Endothelial cell of umbilical vein (primary cell): ENCODE data around the gene CCDC7. TPM values are rescaled to one million over a fixed set of nuclear protein-coding genes. Genes with fewer than 3 reads are reported as not detected.

Experiments used
- BruUV-seq: library from RNA; stranded (reverse); fragments of 400-500 nt; replicated peaks from 2 replicates; lab custom pipeline; 2021; lab: Mats Ljungman, UMichigan
- CTCF ChIA-PET: fragments of 300-600, 350-600 bp; sonication (Branson Sonifier 250); formaldehyde crosslinking; loops from one replicate; lab custom pipeline; 2021; ENCODE audit warnings: antibody characterized with exemption, inconsistent platforms; lab: Charles Lee
- POLR2A ChIA-PET: fragments of 300-600, 350-600 bp; sonication (Branson Sonifier 250); formaldehyde crosslinking; loops from one replicate; lab custom pipeline; 2021; ENCODE audit warnings: antibody characterized with exemption, inconsistent platforms; lab: Charles Lee
- DNase-seq: peaks from one replicate; pipeline ENCODE4 v3.0.0-alpha.2; 2011; ENCODE audit warnings: low read depth, low spot score
- FAIRE-seq: peaks from 2 replicates; lab custom pipeline; 2011; peaks lifted over from hg19 to GRCh38; lab: Jason Lieb, UNC
- H2AFZ ChIP-seq: 2 replicates; pipeline ENCODE4 v1.6.0; 2012; ENCODE audit warnings: low read depth, low read length, control low read depth, inconsistent platforms
- H3K27ac ChIP-seq: 2 replicates; pipeline ENCODE4 v1.5.1; 2011; ENCODE audit warnings: low read depth, mild to moderate bottlenecking, control low read depth, low read length, moderate library complexity; ENCODE audit not compliant: insufficient read depth
- H3K27me3 ChIP-seq, 2 experiments: 2 replicates each; pipeline versions ENCODE4 v1.6.0 to v1.6.1; 2011; ENCODE audit warnings: low read length in 2 of 2, mixed read lengths in 1 of 2; ENCODE audit not compliant: control insufficient read depth in 2 of 2, insufficient read depth in 2 of 2
- H3K36me3 ChIP-seq, 2 experiments: 2 replicates in 1 of 2; 3 replicates in 1 of 2; pipeline ENCODE4 v1.5.1; 2011; ENCODE audit warnings: low read length in 2 of 2, mild to moderate bottlenecking in 1 of 2, moderate library complexity in 1 of 2; ENCODE audit not compliant: control insufficient read depth in 2 of 2, insufficient read depth in 2 of 2; ENCODE audit errors: extremely low read depth in 1 of 2
- H3K4me1 ChIP-seq: 3 replicates; pipeline ENCODE4 v1.5.1; 2011; ENCODE audit warnings: mild to moderate bottlenecking, low read length; ENCODE audit not compliant: control insufficient read depth, insufficient read depth; ENCODE audit errors: extremely low read depth
- H3K4me2 ChIP-seq: 2 replicates; pipeline ENCODE4 v1.6.1; 2011; ENCODE audit warnings: low read length, control low read depth, mixed read lengths; ENCODE audit not compliant: insufficient read depth
- H3K4me3 ChIP-seq, 3 experiments: fragments of 200-600 bp in 1 of 3; sonication (generic), shearing (Covaris generic) in 1 of 3; replicated peaks in 1 of 3; 2 replicates each; pipeline ENCODE4 v1.5.1; 2011 to 2016; ENCODE audit warnings: control low read depth in 3 of 3, low read length in 3 of 3, mild to moderate bottlenecking in 2 of 3, inconsistent platforms in 1 of 3, low read depth in 1 of 3, moderate library complexity in 1 of 3; ENCODE audit not compliant: insufficient read depth in 1 of 3
- H3K79me2 ChIP-seq: 2 replicates; pipeline ENCODE4 v1.6.0; 2012; ENCODE audit warnings: low read length, inconsistent platforms; ENCODE audit not compliant: control insufficient read depth, insufficient read depth
- H3K9ac ChIP-seq: replicated peaks from 2 replicates; pipeline ENCODE3; 2011; ENCODE audit warnings: low read length, control low read depth; ENCODE audit not compliant: insufficient read depth; ENCODE audit errors: extremely low read depth
- H3K9me1 ChIP-seq: replicated peaks from 3 replicates; pipeline ENCODE4 v1.6.0; 2011; ENCODE audit warnings: mild to moderate bottlenecking, low read length; ENCODE audit not compliant: control insufficient read depth, insufficient read depth; ENCODE audit errors: extremely low read depth
- H3K9me3 ChIP-seq: replicated peaks from 2 replicates; pipeline ENCODE4 v1.5.1; 2012; ENCODE audit warnings: low read length, inconsistent platforms; ENCODE audit not compliant: control insufficient read depth, insufficient read depth
- H4K20me1 ChIP-seq: replicated peaks from 2 replicates; pipeline ENCODE3; 2011; ENCODE audit warnings: mild to moderate bottlenecking, low read length; ENCODE audit not compliant: control insufficient read depth, insufficient read depth; ENCODE audit errors: extremely low read depth
- EZH2 ChIP-seq: IDR thresholded peaks from 2 replicates; pipeline ENCODE4 v1.6.1; 2012; ENCODE audit warnings: borderline replicate concordance, low read depth, mild to moderate bottlenecking, moderate library complexity, low read length, inconsistent platforms; ENCODE audit not compliant: severe bottlenecking
- FOS ChIP-seq: IDR thresholded peaks from 2 replicates; pipeline ENCODE4 v1.6.1; 2011; ENCODE audit warnings: mild to moderate bottlenecking, low read length, moderate library complexity, borderline replicate concordance; ENCODE audit not compliant: insufficient read depth
- GATA2 ChIP-seq: IDR thresholded peaks from 2 replicates; pipeline ENCODE4 v1.7.0; 2011; ENCODE audit warnings: low read depth, mild to moderate bottlenecking, moderate library complexity, mixed read lengths, low read length; ENCODE audit not compliant: insufficient read length, insufficient read depth
- JUN ChIP-seq: IDR thresholded peaks from 2 replicates; pipeline ENCODE4 v1.6.1; 2011; ENCODE audit warnings: borderline replicate concordance, low read depth; ENCODE audit not compliant: insufficient read length, insufficient read depth
- MYC ChIP-seq: IDR thresholded peaks from one replicate; pipeline ENCODE4 v1.6.1; 2011; ENCODE audit warnings: mild to moderate bottlenecking, low read depth, low read length
- POLR2A ChIP-seq: IDR thresholded peaks from 2 replicates; pipeline ENCODE4 v1.6.1; 2012; ENCODE audit warnings: low read depth, mild to moderate bottlenecking, control low read depth, low read length
- POLR2AphosphoS5 ChIP-seq: IDR thresholded peaks from 2 replicates; pipeline ENCODE4 v1.6.1; 2012; ENCODE audit warnings: low read depth, mild to moderate bottlenecking, control low read depth, low read length, moderate library complexity; ENCODE audit not compliant: insufficient read depth
- dilution Hi-C: fragments of 300-500 bp; cut with MboI; formaldehyde crosslinking; loops from one replicate; pipeline ENCODE4 v1.15.0; 2019; ENCODE audit warnings: low sequenced_read_pairs; ENCODE audit not compliant: extremely low pct_ligation_motif_present
- intact Hi-C: fragments of 100-400 bp; cut with micrococcal nuclease; formaldehyde crosslinking; loops from one replicate; pipeline ENCODE4 v1.10.0; 2022
- polyA plus RNA-seq, 4 experiments: library from polyadenylated mRNA; depleted of rRNA in 3 of 4; stranded (reverse) in 3 of 4; unstranded in 1 of 4; fragments of >200 nt; gene quantifications; 2 replicates each; pipeline versions ENCODE4 v1.2.1 to v1.2.3, GENCODE V29; 2011 to 2012; ENCODE audit warnings: missing spikeins in 1 of 4
- total RNA-seq: library from RNA; stranded (reverse); gene quantifications from 2 replicates; pipeline ENCODE4 v1.2.3, GENCODE V29; 2021
- TF ChIP-seq, protein P1 (sequence below): IDR thresholded peaks from 2 replicates; pipeline ENCODE4 v1.6.1; 2011; ENCODE audit not compliant: insufficient read depth, insufficient read length
- TF ChIP-seq, protein P2 (sequence below), 2 donors: IDR thresholded peaks; 1 replicate in 1 of 2; 2 replicates in 1 of 2; pipeline ENCODE4 v1.5.1; 2011; ENCODE audit warnings: low read length in 2 of 2, mild to moderate bottlenecking in 2 of 2, moderate library complexity in 2 of 2, control low read depth in 1 of 2, inconsistent platforms in 1 of 2, low read depth in 1 of 2; ENCODE audit not compliant: insufficient read depth in 1 of 2; ENCODE audit errors: extremely low read depth in 1 of 2

Gene CCDC7
- total and polyA plus RNA-seq, 2 donors (not counting 3 experiments of a cell fraction or from before 2014, with no cell fraction given): 0.35 to 8.2 TPM

DNA sequence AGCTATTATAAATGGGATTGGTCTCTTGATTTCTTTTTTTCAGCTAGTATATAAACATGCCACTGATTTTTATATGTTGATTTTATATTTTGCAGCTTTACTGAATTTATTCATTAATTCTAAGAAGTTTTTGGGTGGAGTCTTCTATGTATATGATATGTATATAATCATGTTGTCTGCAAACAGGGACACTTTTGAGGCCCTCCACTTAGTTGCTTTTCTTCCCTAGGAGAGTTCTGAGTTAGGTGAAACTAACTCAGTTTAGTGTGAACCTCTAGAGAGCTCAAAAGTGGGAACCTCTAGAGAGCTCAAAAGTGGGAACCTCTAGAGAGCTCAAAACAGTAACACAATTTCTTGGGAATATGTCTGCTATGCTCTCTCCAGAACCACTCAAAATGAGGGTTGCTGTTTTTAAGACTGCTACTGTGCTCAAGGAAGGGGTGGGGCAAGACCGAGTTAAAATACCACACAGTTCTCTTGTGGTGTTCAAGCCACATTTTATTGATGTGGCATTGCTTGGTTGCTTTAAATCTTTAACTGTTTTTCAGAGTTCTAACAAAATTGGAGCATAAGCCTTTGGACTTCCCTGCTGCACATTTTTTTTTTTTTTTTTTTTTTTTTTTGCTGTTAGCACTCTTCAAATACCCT lies 13.2 kb downstream of the CCDC7 start:
- Histone ChIP-seq H3K9ac (no peak overlapping the region), H3K9me3 (no peaks in the 10 kb centered on the region), H4K20me1 (no peaks in the 10 kb centered on the region), H3K27ac (no peak overlapping the region), H3K4me2 (no peak overlapping the region), H3K4me1 (no peaks in the 10 kb centered on the region), H2AFZ (no peak overlapping the region), H3K27me3 (no peaks in the 10 kb centered on the region), H3K4me3 (no peak overlapping the region), H3K79me2 (no peaks in the 10 kb centered on the region), H3K36me3 (no peaks in the 10 kb centered on the region), H3K9me1 (no peaks in the 10 kb centered on the region)
- FAIRE-seq (no peak), DNase-seq (no peak)
- ChIA-PET POLR2A (no interaction called here), CTCF (no interaction called here)
- dilution Hi-C loops: no loop called here
- TF ChIP-seq POLR2A (no peak), JUN (no peak), GATA2 (no peak)
- TF ChIP-seq, protein P1, sequence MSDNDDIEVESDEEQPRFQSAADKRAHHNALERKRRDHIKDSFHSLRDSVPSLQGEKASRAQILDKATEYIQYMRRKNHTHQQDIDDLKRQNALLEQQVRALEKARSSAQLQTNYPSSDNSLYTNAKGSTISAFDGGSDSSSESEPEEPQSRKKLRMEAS: no peak
- no TSS peak for BruUV-seq
- intact Hi-C loops: no loop called here

DNA sequence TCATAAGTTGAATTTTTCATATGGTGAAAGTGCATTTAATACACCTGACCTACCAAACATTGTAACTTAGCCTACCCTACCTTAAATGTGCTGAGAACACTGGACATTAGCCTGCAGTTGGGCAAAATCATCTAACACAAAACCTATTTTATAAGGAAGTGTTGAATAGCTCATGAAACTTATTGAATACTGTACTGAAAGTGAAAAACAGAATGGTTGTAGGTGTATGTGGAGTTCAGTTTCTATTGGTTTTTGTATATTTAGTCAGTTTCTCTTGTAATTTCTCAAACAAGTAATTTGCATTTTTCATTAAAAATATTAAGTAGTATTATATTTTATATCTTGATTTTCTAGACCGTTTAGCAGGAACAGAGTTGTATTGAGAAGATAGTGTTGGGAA lies 15.3 kb downstream of the CCDC7 start:
- no peak for TF ChIP-seq FOS
- TF ChIP-seq JUN: no peak
- TF ChIP-seq EZH2: no peak
- TF ChIP-seq POLR2AphosphoS5: no peak
- no peak for TF ChIP-seq POLR2A
- TF ChIP-seq, protein P1: no peak
- no peak for TF ChIP-seq GATA2
- TF ChIP-seq, protein P2, sequence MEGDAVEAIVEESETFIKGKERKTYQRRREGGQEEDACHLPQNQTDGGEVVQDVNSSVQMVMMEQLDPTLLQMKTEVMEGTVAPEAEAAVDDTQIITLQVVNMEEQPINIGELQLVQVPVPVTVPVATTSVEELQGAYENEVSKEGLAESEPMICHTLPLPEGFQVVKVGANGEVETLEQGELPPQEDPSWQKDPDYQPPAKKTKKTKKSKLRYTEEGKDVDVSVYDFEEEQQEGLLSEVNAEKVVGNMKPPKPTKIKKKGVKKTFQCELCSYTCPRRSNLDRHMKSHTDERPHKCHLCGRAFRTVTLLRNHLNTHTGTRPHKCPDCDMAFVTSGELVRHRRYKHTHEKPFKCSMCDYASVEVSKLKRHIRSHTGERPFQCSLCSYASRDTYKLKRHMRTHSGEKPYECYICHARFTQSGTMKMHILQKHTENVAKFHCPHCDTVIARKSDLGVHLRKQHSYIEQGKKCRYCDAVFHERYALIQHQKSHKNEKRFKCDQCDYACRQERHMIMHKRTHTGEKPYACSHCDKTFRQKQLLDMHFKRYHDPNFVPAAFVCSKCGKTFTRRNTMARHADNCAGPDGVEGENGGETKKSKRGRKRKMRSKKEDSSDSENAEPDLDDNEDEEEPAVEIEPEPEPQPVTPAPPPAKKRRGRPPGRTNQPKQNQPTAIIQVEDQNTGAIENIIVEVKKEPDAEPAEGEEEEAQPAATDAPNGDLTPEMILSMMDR (IDR thresholded peaks at IDR 0.05; ENCODE audit: extremely low read depth in 1 of 2, insufficient read depth in 1 of 2, low read depth in 1 of 2, low read length in 2 of 2): no peak
- TF ChIP-seq MYC: no peak
- POLR2A ChIA-PET: no interaction called here
- H3K36me3 ChIP-seq: no peaks in the 10 kb centered on the region
- no peaks in the 10 kb centered on the region for H4K20me1 ChIP-seq
- CTCF ChIA-PET: no interaction called here
- dilution Hi-C loops (no loop called here), intact Hi-C loops (no loop called here)
- no peak overlapping the region for H3K9ac ChIP-seq
- no peak overlapping the region for H3K4me3 ChIP-seq
- FAIRE-seq (no peak), DNase-seq (no peak)
- no peak overlapping the region for H3K27ac ChIP-seq
- no peak overlapping the region for H2AFZ ChIP-seq
- no peaks in the 10 kb centered on the region for H3K27me3 ChIP-seq
- BruUV-seq: no TSS peak
- no peak overlapping the region for H3K4me2 ChIP-seq
- H3K9me3 ChIP-seq: no peaks in the 10 kb centered on the region
- H3K79me2 ChIP-seq: no peaks in the 10 kb centered on the region
- H3K9me1 ChIP-seq: no peaks in the 10 kb centered on the region
- no peaks in the 10 kb centered on the region for H3K4me1 ChIP-seq
